K562 treated with DMSO at 1 percent for 4 hours (cell line): ENCODE data around the gene SIRT2. TPM values are rescaled to one million over a fixed set of nuclear protein-coding genes. Genes with fewer than 3 reads are reported as not detected.

Experiments
- total RNA-seq: library from RNA; unstranded; fragments of 300-600 nt; gene quantifications from 2 replicates; pipeline ENCODE4 v1.2.3, GENCODE V29; 2022; ENCODE audit not compliant: insufficient read depth

Gene SIRT2
- total RNA-seq, result 58.7 and 68.7 TPM in 2 replicates

DNA sequence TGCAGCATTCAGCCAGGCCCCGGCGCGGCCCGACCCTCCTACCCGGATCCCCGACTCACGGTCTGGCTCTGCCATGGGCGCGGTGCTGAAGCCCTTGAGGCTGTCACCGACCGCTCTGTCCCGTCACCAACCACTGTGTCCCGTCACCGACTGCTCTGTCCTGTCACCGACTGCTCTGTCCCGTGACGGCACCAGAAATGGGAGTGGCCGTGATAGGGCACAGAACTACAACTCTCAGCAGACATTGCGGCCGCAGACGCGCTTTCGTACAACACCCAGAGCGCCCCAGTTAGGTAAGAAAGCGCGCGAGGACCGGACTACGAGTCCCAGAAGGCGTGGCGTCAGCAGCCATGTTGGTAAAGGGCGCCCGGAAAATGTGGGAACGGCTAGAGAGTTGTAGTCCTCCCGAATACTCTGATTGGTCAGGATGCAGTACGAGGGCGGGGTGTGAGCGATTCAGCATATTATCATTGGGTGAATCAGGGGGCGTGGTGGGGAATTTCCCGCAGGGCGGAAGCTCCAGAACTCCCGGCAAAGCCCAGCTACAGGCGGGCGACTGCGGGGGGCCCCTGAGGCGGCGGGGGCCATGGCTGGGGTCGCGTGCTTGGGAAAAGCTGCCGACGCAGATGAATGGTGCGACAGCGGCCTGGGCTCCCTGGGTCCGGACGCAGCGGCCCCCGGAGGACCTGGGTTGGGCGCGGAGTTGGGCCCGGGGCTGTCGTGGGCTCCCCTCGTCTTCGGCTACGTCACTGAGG, at the start of gene SIRT2, which contains the start of gene NFKBIB:
Gene SIRT2 (minus strand): TSS at position 172 of the 755 bp plus-strand sequence. CDS start 97 bp downstream, at position 75.
Gene NFKBIB (plus strand): TSS at position 523 of the 755 bp plus-strand sequence. CDS start 64 bp downstream, at position 587.

DNA sequence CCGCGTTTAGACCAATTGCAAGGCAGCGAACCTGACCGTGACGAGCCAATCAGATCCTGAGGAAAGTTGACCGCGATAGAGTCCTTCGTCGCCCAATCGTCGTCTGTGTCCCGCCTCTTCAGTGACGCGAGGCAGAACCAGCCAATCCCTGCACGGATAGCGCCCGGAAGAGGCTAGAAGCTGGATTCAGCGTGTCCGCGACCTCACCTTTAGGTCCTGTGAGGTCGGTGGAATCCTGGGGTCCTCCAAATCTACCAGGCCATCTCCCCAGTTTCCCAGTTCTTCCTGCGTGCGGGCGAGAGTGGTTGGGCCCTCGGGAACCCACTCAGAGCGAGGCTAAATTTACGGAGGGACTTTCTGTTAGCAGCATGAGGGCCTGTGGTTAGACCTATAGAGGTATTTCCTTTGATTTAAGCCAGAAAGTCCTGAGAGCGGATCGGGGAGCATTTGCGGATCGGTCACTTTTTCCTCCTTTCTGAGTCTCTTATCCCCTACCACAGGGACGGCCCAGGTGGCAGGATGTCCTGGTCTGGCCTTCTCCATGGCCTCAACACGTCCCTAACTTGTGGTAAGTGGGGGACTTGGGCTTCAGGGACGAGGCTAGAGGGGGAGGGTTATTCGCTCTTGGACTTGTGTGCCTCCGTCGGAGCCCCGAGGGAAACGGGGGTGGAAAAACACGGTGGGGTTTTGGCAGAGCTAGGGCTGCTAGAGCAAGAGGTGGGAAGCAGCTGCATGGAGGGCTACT, 31.5 kb upstream of the SIRT2 start, which contains the start of gene MRPS12:
Gene MRPS12 (plus strand): TSS at position 169 of the 745 bp plus-strand sequence. CDS start 351 bp downstream, at position 520.

DNA sequence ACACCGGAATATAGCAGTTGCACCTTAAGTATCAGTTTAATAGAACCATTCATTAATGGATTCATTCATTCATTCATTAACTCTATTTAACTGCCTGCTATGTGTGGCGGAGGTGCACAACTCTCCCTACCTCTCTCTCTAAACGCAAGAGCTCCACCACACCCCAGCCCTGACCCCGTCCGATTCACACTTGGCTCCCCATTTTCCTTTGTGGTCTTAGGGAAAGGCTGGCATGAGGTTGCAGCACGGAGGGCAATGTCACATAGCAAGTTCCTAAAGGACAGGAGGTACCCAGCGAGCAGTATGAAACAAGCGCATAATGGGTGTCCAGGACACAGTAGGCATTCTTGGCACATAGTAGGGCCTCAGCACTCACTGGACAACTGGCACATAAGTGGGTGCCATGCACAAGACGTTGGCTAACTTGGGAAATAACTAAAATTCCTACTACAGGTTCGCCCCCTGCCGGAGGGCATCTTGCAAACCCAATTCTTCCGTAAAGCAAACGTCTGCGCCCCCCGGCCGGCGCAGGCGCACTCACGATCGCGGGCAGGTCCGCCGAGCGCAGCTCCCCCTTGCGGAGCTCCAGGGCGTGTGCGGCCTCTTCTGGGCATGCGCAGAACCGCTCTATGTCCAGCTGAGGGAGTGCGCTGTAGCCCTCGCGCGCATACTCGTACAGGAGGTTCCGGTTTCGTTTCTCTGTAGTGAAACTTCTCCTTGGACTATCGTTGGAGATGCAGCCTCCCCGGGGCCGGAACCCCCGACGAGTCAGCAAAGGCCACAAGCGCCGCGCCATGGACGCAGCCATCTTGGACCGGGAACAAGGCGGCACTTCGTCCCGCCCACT, 30.7 kb upstream of the SIRT2 start, which contains the start of gene SARS2:
Gene SARS2 (minus strand): TSS at position 835 of the 847 bp plus-strand sequence. CDS start 27 bp downstream, at position 808.

DNA sequence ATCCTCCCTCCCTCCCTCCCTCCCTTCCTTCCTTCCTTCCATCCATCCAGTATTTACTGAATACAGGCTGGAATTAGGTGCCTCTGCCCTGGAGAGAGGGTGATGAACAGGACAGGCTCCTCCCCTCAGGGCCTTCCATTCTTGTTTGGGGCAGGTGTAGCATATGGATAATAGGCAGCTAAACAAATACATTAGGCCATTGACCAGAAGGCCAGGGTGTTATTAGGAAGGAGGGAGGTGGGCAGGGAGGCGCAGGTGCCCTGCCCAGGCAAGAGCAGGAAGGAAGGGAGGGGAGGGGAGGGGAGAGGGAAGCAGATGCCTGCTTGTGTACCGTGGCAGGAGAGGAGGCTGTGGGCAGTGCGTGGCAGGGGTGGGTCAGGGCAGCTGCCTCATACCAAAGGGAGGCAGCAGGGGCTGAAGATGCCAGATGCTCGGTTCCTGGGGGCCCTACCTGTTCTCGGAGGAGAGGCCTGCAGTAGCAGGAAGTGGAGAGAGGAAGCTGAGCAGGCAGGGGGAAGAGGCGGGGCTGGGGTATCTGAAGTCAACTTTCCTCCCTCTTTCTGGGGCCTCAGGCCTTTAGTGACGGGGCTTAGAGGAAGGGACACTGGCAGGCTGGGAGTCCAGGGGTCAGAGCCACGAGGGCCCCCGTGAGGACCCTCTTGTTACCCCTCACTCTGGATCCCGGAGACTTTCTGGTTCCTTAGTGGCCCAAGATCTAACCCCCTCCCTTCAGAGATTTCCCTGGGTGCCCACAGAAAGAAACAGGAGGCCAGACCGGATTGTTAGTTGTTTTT, 21.4 kb downstream of the SIRT2 start, which contains the start of gene RINL:
Gene RINL (minus strand): TSS at position 495 of the 794 bp plus-strand sequence. CDS start 1,533 bp downstream, outside the sequence.

DNA sequence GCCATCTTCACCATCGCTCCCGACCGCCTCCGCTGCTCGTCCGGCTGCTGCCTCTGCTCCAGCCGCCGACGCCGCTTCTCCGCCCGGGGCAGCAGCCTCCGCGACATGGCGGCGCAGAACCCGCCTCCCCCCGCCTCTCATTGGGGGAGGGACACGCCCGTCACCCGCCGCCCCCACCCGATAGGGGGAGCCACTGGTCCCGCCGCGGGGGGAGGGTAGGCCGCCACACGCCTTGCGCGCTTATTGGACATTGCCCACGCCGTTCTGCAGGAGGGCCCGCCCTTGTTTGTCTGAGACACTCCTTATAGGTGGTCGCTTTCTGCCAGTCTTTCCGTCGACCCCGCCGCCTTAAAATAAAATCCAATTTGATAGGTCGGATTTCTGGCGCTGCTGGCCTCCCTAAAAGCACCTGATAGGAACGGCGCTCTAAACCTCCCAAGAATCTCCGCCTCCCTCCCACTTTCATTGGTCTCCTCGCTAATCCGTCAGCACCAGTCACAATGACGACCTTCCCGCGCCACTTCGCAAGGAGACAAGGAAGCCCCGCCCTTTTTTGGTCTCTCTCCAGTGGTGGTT, 49.5 kb downstream of the SIRT2 start, which contains the start of gene HNRNPL:
Gene HNRNPL (minus strand): TSS at position 127 of the 576 bp plus-strand sequence. CDS start 20 bp downstream, at position 107.

Other genes starting within 250 kb of the SIRT2 start
- gene CAPN12, start 155.1 kb downstream of the SIRT2 start, total RNA-seq, result 1.3 TPM in 1 of 2 replicates, not detected in the other
- gene LGALS7, start 126.1 kb downstream of the SIRT2 start, total RNA-seq, result not detected in 2 replicates
- gene LGALS7B, start 110.4 kb downstream of the SIRT2 start, total RNA-seq, result not detected in 2 replicates
- gene LGALS4, start 86.7 kb downstream of the SIRT2 start, total RNA-seq, result 1.7 and 3.3 TPM in 2 replicates
- 280 and 332 TPM in 2 replicates for gene ECH1, start 67.8 kb downstream of the SIRT2 start, total RNA-seq
- gene HNRNPL, start 49.6 kb downstream of the SIRT2 start, total RNA-seq, result 303 and 331 TPM in 2 replicates
- 5.3 and 9.5 TPM in 2 replicates for gene RINL, start 21.3 kb downstream of the SIRT2 start, total RNA-seq
- 29.9 and 42.7 TPM in 2 replicates for gene NFKBIB, start 351 bp upstream of the SIRT2 start, total RNA-seq
- not detected in 2 replicates for gene CCER2, start 12.6 kb upstream of the SIRT2 start, total RNA-seq
- gene SARS2, start 31.1 kb upstream of the SIRT2 start, total RNA-seq, result 27.9 and 33.7 TPM in 2 replicates
- gene MRPS12, start 31.3 kb upstream of the SIRT2 start, total RNA-seq, result 78.2 and 84.1 TPM in 2 replicates
- gene FBXO17, start 76.1 kb upstream of the SIRT2 start, total RNA-seq, result 28.7 and 37.3 TPM in 2 replicates
- 5.7 and 13.3 TPM in 2 replicates for gene FBXO27, start 132.9 kb upstream of the SIRT2 start, total RNA-seq
- not detected in 2 replicates for gene ACP7, start 184.8 kb upstream of the SIRT2 start, total RNA-seq
- 27.5 and 36.4 TPM in 2 replicates for gene PAK4, start 226.2 kb upstream of the SIRT2 start, total RNA-seq